ELR (cell line): ENCODE measurements around the gene POLR3E.
A peak's percentile ranks its signal among the peaks of the same experiment; 100 is the strongest.

ENCODE experiments used
- DNase-seq: peaks from one replicate; pipeline ENCODE4 v3.0.0-alpha.2; 2015; ENCODE audit warnings: low read depth

POLR3E gene

GRCh38 chr16:22297114-22297870 lies at the start of gene POLR3E:
Gene POLR3E, plus strand, starts transcription at chr16:22297409. Its CDS starts 5,560 bp downstream, at chr16:22302969.
- DNase-seq = peak; percentile 95

GRCh38 chr16:22250522-22250921 lies 46.7 kb upstream of the POLR3E start:
- peak; percentile 50 for DNase-seq

GRCh38 chr16:22252317-22252716 lies 44.9 kb upstream of the POLR3E start:
- DNase-seq = no peak

DNA sequence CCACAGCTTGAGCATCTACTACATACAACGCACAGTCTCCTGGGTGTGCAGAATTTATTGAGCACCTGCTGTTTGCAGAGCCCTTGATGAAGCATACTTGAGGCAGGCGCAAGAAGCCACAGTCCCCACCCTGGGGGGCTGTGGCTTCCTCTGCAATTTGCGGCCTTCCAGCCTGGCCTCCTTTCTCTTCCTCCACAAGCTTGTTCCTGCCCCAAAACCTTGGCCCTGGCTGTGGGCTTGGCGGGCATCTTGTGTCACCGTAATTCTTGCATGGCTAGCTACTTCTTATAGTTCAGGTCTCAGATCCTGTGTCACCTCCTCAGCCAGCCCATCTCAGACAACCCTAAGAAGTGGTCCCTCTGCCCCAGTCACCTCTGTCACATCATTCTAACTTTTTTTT lies 43.9 kb upstream of the POLR3E start:
- DNase-seq = no peak

GRCh38 chr16:22255335-22255734 lies 41.9 kb upstream of the POLR3E start:
- DNase-seq = no peak

DNA sequence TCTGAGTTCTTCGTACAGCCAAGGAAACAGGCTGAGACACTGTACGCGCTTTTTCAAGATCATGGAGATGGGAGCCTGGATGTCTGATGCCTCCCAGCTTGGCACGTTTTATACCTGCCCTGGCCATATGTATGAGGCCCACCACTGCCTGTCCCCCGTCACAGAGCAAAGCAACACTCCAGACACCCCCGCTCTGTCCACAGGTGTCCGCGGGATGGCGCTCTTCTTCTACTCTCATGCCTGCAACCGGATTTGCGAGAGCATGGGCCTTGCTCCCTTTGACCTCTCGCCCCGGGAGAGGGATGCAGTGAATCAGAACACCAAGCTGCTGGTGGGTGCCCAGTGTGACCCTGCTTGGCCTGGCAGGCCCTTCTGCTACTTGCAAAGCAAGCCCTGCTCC lies 39.8 kb upstream of the POLR3E start:
- DNase-seq = no peak

DNA sequence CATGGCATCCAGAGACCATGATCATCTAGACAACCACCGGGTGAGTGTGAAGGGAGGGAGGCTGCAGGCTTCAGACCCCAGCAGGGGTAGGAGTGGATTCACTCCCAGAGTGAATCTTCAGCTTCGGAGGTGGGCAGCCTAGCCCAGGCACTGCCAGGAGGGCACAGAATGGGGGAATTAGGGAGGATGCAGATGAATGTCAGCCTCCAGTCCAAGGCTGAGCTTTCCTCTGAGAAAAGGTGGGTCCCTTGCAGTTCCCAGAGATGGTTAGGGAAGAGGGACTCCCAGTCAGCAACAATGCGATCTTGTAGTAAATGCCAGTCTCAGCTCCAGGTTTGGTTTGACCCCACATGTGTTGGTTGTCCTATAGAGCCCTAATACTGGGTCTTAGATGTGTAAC lies 36.7 kb upstream of the POLR3E start:
- no peak for DNase-seq

DNA sequence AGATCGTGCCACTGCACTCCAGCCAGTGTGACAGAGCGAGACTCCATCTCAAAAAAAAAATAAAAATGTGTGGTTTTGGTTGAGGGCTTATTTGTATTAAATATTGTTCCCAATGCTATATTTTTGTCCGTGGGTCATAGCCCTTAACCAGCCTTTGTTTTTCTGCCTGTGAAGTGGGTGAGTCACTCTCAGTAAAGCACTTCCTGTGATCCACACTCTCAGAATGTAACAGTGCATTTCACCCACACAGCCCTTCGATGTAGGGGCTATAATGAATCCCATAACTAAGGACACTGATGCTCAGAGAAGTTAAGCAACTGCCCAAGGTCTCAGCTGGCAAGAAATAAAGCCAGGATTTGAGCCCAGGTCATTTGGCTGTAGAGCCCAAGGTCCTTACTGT lies 34.7 kb upstream of the POLR3E start:
- peak; percentile 55 for DNase-seq

- DNase-seq = peak; percentile 23
Measured at GRCh38 chr16:22264786-22265185, 32.4 kb upstream of the POLR3E start.

DNA sequence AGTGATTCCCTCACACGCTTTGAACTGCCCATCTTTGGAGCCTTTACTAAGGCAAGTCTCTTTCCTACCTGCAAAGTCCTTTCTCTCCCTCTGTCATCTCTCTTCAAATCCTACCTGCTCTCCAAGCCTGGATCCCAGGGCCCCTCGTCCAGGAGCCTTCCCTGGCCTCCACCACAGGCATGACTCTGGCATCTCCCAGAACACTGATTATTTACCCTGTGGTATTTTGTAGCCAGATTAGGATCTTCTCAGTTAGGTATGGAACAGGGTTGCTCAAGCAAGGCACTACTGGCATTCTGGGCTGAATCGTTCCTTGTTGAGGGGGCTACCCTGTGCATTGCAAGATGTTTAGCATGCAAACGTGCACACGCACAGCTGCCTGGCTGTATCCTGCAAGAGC lies 31.9 kb upstream of the POLR3E start:
- DNase-seq = no peak

- no peak for DNase-seq
Measured at GRCh38 chr16:22266546-22266945, 30.7 kb upstream of the POLR3E start.

DNA sequence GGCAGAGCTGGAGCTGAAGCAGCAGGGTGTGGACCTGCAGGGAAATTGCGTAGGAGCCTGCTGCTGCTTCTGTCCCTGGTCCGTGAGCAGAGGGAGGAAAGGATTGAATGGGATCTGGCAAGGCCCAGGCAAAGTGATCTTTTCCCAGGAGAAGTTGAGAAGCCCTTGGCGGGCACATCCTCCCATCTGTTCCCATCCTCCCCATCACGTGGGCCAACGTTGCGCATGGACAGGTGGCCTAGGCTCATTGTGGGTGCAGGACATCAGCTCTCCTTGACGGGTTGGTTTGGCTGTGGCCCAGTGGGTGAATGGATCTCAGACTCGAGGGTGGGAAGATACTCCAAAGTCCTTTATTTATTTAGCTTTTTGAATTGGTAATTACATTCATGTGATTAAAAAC lies 29.4 kb upstream of the POLR3E start:
- no peak for DNase-seq

GRCh38 chr16:22270525-22270924 lies 26.7 kb upstream of the POLR3E start:
- no peak for DNase-seq

DNA sequence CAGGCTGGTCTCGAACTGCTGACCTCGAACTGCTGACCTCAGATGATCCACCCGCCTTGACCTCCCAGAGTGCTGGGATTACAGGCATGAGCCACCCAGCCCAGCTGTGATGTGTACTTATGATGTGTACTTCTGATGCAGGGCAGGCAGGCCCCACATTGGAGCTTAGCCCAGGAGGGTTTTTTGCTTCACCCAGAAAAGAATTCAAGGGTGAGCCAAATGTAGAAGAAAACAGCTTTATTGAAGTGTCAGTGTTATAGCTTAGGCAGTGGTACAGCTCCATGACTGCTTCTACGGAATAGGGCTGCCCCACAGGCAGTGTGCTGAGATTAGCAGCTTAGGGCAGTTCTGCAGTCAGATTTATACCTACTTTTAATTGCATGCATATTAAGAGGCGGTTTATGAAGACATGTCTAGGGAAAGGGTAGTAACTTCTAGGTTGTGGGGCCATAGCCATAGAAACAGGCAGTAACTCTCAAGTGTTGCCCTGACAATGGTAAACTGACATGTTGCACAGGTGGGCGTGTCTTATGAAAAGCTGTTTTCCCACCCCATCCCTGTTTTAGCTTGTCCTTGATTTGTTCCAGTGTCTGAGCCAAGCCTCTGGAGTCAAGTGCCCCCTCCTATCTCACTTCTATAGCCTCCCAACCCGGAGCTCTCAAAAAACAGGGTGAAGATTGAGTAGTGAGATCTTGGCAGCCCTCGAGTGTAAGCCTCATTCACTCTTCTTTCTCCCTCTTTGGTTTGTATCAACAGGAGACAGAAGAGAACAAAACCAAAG lies 24.1 kb upstream of the POLR3E start:
- DNase-seq = no peak

- DNase-seq = no peak
Measured at GRCh38 chr16:22274916-22275315, 22.3 kb upstream of the POLR3E start.

GRCh38 chr16:22278441-22279230 lies 18.6 kb upstream of the POLR3E start:
- DNase-seq = no peak

GRCh38 chr16:22282254-22282892 lies 14.8 kb upstream of the POLR3E start:
- no peak for DNase-seq

GRCh38 chr16:22284637-22285036 lies 12.6 kb upstream of the POLR3E start:
- no peak for DNase-seq

GRCh38 chr16:22285080-22285479 lies 12.1 kb upstream of the POLR3E start:
- DNase-seq = no peak

- no peak for DNase-seq
Measured at GRCh38 chr16:22291020-22291419, 6.2 kb upstream of the POLR3E start.

DNA sequence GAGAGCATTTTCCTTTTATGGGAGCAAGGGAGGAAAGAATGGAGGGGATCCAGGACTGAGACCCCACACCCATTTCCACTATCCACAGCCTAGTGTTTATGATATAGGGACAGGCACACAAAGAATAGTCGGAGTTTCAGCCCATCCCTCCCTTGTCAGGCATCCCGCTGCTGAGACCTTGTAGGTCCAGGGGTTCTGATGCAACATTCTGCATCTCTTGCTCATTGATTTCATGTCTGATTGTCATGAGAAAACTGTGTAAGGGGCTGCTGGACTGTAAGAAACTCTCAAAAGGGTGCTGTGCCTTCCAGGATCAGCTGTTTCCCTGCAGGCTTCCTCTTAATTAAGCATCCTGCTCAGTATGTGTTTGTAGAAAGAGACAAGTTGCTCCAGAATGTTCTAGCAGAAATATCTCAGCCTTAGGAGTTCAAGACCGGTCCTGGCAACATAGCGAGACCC lies 5.3 kb upstream of the POLR3E start:
- no peak for DNase-seq

DNA sequence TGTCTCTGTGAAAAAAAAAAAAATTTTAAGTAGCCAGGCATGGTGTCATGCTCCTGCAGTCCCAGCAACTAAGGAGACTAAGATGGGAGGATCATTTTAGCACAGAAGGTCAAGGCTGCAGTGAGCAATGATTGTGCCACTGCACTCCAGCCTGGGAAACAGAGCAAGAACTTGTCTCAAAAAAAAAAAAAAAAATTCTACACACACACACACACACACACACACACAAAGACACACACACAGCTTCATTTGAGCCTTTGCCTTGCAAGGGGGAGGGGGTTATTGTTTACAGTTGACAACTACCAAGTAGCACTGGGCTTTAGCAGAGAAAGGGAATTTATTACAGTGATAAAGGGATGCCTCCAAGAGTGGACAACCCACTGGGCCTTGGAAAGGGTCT lies 4.9 kb upstream of the POLR3E start:
- DNase-seq = no peak
